CD4-positive, alpha-beta T cell treated with Interleukin-6 at 100 ng/mL for 8 hours (primary cell): ENCODE data around the gene DLK2.
"Not testable (repeated sequence)": the region's sequence is repeated elsewhere in the genome, so short reads cannot be mapped to it uniquely, and the experiment has no call there.

Experiments used
- DNase-seq: peaks from one replicate; pipeline ENCODE4 v3.0.0-alpha.2; 2020; ENCODE audit warnings: mixed read lengths, low spot score

Gene DLK2

DNA sequence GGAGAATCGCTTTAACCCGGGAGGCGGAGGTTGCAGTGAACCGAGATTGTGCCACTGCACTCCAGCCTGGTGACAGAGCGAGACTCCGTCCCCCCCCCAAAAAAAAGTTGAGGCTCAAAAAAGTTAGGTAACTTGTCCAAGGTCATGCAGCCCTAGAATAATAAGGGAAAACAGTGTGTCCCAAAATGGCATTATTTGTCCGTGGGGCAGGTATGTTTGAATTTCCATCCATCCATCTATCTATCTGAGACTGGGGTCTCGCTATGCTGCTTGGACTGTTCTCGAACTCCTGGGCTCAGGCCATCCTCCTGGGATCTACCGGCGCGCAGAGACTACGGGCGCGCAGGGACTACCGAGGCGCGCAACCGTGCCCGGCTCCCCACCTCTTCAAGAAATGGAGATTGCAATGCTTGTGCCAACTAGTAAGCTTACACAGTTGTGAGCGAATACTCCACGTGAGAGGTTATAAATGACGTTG is 28.4 kb downstream of the DLK2 start:
- DNase-seq = no peak

- DNase-seq = not testable (repeated sequence)
These were observed 30.3 kb downstream of the DLK2 start for GRCh38 chr6:43425083-43425482.

GRCh38 chr6:43421831-43422230 is 33.5 kb downstream of the DLK2 start:
- DNase-seq = no peak

- no peak for DNase-seq
These were observed 35.2 kb downstream of the DLK2 start for GRCh38 chr6:43420012-43420709.

DNA sequence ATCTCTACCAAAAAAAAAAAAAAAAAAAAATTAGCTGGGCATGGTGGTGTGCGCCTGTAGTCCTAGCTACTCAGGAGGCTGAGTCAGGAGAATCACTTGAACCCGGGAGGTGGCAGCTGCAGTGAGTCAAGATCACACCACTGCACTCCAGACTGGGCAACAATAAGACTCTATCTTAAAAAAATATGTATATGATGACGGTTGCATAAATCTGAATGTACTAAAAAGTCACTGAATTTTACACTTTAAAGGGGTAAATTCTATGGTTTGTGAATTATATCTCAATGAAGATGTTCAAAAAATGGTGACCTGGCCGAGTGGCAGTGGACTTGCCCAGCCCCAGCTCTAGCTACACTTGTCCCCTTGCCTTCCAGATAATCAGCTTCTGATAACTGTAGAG is 38.4 kb downstream of the DLK2 start:
- no peak for DNase-seq

- not testable (repeated sequence) for DNase-seq
These were observed 40.1 kb downstream of the DLK2 start for GRCh38 chr6:43415275-43415674.

DNA sequence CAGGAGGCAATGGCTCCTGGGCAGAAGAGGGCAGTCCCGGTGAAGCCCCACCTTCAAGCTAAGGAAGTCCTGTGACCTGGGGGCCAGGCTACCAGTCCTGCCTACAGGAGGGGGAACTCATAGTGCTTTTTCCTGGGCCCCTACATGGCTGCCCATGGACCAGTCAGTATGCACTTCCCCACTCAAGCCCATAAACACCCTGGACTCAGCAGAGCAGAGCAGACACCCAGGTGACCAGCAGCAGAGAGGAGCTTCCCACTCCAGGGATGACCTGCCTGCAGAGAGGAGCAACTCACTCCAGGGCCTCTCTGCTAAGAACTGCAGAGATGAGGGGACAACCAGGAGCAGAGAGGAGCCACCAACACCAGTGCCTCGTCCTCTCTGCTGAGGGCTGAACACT is 42.3 kb downstream of the DLK2 start:
- no peak for DNase-seq

DNA sequence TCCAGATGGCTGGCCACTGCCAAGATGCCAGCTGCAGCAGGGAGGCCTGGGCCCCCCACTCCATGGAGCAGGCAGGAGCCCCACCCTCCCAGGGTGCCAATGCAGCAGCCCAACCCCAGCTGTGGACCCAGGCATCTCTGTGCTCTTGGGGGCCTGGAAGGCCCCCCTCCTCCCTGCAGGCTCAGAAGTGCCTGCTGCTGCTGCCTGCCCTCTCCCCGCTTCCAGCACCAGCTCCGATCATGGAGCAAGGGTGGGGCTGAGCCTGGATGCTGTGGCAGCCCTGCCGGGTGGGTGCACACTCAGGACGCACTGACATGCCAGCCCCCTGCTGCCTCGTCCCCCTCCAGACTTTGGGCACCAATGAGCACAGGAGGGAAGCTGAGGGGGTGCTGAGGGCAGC is 42.8 kb downstream of the DLK2 start:
- no peak for DNase-seq

DNA sequence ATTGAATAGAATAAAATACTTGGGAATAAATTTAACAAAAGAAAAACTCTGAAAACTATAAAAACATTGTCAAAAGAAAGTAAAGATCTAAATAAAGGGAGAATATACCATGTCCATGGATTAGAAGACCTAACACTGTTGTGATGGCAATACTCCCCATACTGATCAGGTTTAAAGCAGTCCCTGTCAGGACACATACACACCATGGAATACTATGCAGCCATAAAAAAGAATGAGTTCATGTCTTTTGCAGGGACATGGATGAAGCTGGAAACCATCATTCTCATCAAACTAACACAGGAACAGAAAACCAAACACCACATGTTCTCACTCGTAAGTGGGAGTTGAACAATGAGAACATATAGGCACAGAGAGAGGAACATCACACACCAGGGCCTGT is 44.6 kb downstream of the DLK2 start:
- DNase-seq = not testable (repeated sequence)

DNA sequence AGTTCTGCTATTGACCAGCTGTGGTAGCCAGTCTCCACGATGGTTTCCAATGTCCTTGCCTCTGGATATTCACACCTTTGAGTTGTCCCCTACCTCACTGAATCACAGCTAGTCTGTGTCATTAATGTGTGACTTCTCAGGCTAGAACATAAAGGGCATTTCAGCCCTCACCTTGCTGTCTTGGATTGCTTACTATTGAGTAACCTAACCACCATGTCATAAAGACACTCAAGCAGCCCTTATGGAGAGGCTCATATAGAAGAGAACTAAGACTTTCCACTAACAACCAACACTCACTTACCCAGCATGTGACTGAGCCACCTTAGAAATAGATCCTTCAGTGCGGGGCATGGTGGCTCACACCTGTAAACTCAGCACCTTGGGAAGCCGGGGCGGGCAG is 47.1 kb downstream of the DLK2 start:
- no peak for DNase-seq

GRCh38 chr6:43407296-43407695 is 48.1 kb downstream of the DLK2 start:
- DNase-seq = no peak

GRCh38 chr6:43405354-43405753 is 50.0 kb downstream of the DLK2 start:
- DNase-seq = no peak

DNA sequence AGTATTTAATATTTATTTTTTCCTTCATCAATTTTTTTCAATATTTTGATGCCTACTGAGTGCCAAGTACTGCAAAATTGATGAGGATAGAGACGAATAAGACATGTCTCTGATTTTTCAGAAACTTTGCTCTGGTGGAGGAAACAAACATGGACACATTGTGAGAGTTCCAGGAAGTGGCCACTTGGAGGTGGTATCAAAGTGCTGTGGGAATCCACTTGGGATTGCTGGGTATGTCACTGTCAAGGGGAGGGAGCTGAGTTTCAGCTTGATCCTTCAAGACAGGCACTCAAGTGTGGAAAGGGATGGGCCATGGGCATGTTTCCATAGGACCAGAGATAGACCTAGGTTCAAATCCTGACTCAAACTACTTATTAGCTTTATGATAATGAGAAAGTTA is 52.5 kb downstream of the DLK2 start:
- DNase-seq = no peak

DNA sequence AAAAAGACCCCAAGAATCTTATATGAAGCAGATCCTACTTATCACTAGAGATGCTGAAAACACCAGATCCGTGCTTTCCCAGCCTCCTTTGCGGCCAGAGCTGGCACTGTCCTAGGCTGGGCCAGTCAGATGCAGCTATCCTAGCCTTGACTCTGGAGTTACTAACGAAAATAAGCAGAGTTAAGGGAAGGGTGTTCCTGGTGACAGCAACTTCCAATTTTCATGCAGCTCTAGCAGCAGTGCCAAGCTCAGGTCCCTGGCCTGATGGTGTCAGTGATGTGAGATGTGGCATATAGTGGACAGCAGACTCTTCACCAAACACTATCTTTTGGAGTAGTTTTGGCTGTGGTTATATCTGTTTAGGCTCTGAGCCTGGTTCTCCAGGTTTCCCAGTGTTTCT is 53.6 kb downstream of the DLK2 start:
- no peak for DNase-seq
